NCI-H2029 (cell line): ENCODE measurements around the gene CLEC3A.
"Not testable (repeated sequence)": the region's sequence is repeated elsewhere in the genome, so short reads cannot be mapped to it uniquely, and the experiment has no call there.

ENCODE experiments used
- DNase-seq: peaks from one replicate; lab custom pipeline; 2025; lab: John Stamatoyannopoulos, UW

The CLEC3A gene

GRCh38 chr16:78034530-78034929 lies 12.2 kb downstream of the CLEC3A start:
- DNase-seq = no peak

DNA sequence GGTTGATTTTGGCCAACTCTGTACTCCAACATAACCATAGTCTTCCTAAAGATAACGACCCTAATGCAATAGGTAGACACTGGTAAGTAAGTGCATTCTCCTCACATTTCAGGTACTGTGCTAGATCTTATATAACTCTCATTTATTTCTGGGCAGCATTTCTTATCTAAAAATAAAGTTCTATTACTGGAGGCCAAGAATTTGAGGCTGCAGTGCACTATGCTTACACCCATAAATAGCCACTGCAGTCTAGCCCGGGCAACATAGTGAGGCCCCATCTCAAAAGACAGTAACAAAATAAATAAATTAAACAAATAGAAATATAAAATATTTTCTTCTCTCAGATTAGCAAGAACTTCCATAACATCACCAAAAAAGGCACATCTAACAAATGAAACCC lies 12.7 kb downstream of the CLEC3A start:
- DNase-seq = no peak

- DNase-seq = no peak
Observed at GRCh38 chr16:78040396-78040795, 18.0 kb downstream of the CLEC3A start.

GRCh38 chr16:78045865-78046581 lies 23.7 kb downstream of the CLEC3A start:
- no peak for DNase-seq

- DNase-seq = no peak
Observed at GRCh38 chr16:78048319-78048718, 26.0 kb downstream of the CLEC3A start.

DNA sequence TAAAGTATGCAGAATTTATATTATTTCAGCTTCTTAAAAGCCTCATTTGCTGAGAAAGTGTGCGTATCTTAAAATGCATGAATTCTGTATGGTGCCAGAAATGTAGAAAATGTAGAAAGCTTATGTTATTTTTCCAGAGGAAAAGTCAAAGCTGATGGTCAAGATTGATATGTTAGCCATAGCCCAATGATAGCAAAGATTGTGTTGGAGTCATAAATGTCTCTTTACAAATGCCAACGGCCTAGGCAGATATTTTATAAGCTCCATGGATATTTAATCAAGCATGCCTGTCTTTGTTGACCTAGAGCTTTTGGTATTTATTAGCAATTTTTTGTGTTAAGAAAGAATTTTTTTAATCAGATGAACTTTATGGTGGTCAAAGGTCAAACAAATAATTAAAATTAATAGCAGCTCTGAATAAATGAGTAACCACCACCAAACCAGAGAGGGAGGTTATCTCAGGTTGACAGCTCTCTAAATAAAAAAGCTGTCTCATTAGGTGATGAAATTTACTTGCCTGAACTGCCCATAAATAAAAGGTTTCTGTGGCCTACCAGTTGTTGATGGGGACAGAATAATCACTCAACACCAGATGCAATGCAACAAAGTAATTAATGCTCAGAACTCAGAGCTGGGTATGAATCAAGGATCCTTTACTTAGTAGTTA lies 28.5 kb downstream of the CLEC3A start:
- no peak for DNase-seq

- DNase-seq = peak; percentile 22
Observed at GRCh38 chr16:78057803-78058564, 35.6 kb downstream of the CLEC3A start.

DNA sequence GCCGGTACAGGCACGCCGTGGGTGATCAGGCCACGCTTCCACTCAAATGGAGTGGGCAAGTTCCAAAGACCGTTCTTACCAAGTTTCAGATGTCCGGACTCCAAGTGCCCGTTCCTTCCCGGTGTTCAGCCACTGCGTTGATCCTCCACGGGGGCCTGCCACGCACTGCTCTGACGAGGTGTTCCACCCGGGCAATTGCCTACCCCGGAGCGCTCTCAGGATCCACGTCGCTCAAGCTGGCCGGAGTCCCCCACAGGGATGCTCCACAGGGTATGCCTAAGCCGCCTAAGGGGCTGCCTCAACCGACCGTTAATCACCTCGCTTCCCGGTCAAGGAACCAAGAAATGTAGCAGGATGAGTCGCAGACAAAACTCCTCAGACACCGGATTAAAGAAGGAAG lies 37.5 kb downstream of the CLEC3A start:
- DNase-seq = not testable (repeated sequence)

GRCh38 chr16:78060295-78060694 lies 37.9 kb downstream of the CLEC3A start:
- no peak for DNase-seq

GRCh38 chr16:78060809-78061208 lies 38.5 kb downstream of the CLEC3A start:
- DNase-seq = no peak

GRCh38 chr16:78065319-78065718 lies 43.0 kb downstream of the CLEC3A start:
- DNase-seq = no peak

GRCh38 chr16:78069913-78070312 lies 47.6 kb downstream of the CLEC3A start:
- DNase-seq = no peak

GRCh38 chr16:78072275-78072674 lies 49.9 kb downstream of the CLEC3A start:
- no peak for DNase-seq

DNA sequence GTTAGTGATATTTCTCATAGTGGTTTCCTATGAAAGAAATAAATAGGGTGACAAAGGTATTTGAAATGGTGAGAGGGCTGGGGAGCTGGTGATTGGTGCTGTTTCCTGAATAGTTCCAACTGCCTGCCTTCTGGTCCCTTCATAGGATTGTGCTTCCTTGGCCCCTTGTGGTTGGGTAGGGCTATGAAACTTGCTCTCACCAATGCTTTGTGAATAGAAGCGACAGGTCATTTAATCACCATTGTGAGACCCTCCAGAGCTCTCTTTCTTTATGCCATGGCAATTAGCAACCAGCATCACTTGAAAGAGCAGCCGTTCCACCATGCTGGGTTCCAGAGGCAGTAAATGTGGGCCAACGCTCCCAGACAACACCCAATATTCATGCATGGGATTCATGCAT lies 53.5 kb downstream of the CLEC3A start:
- no peak for DNase-seq

DNA sequence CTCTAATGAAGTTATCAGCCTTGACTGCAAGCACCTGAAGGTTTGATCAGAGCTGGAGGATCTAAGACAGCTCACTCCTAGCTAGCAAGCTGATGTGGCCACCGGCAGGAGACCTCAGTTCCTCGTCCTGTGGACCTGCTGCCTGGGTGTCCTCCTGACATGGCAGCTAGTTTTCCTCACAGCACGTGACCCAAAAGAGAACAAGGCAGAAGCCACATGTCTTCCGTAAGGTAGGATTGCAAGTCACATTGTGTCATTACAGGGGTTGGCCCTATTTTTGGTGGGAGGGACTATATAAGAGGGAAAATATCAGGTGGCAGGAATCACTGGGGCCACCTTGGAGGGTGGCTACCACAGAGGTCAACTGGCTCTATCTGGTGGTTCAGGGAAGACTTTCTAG lies 59.0 kb downstream of the CLEC3A start:
- DNase-seq = no peak
